ENCODE measurements around the gene TREX2. TPM values are rescaled to one million over a fixed set of nuclear protein-coding genes. Genes with fewer than 3 reads are reported as not detected.

Gene TREX2
- total and polyA plus RNA-seq, 2 of the 4 experiments (the other 2 are of a cell fraction), result 0.36 to 0.84 TPM

DNA sequence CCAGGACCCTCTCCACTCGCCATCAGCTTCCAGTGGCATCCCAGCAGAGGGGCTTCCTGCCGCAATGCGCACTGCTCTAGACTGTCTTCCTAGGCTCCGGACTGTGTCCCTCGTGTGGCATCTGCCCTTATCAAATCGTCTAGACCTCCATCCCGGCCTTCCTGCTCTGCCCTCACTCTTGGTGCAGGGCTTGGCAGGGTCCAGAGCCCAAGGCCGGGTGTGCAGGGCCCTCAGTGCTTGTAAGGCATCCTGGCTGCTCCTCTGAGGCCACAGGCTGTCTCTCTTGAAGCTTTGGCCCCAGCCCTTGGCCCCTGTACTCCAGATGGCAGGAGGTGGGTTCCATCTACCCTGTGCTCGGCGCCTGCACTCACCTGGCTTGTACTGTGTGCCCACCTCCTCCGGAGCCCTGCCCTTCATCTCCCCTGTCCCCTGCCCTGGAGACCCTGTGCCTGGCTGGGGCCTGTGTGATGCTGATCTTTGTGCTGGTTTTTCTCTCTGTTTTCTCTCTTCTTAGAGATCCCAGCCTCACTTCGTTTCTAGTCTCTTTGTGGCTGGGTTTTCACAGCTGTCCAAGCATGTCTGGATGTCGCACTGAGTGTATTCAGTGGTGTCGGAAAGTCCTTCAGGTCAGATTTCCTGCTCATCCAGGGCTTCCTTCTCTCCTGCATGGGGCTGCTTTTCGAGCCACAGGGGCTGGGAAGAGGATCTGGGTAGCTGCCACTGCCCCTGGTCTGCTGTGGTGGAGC, 3.7 kb upstream of the TREX2 start:
- ATAC-seq (ENCODE audit: low read depth) (no peak), DNase-seq (no peak)
- H2AK9ac ChIP-seq (replicated peaks; ENCODE audit: low read depth, low read length, poor library complexity), result no peak overlapping the region
- H3K56ac ChIP-seq (ENCODE audit: extremely low read depth, insufficient read depth, low read length), result no peak overlapping the region
- H3K23ac ChIP-seq (ENCODE audit: low read depth, low read length), result no peak overlapping the region
- no peak overlapping the region for H4K5ac ChIP-seq (ENCODE audit: low read depth, low read length)
- H3K4me2 ChIP-seq (ENCODE audit: low read depth, low read length), result no peak overlapping the region
- H2AFZ ChIP-seq (replicated peaks; ENCODE audit: low read length, poor library complexity), result no peak overlapping the region
- H2BK5ac ChIP-seq (ENCODE audit: low read depth, low read length, poor library complexity, severe bottlenecking), result no peak overlapping the region
- no peaks in the 10 kb centered on the region for H3K79me1 ChIP-seq (ENCODE audit: low read depth in 1 of 2, low read length in 2 of 2)
- no peak overlapping the region for H3K27ac ChIP-seq (ENCODE audit: insufficient read depth, low read length)
- H4K20me1 ChIP-seq (ENCODE audit: insufficient read depth, low read length), result no peaks in the 10 kb centered on the region; the same call in 1 of the 2 replicates
- no peak overlapping the region for H3K4ac ChIP-seq (ENCODE audit: low read depth, low read length)
- in situ Hi-C loops (cut with MboI; ENCODE audit: low sequenced_read_pairs), result loop anchor here (25.0 kb wide), 1 partner anchor 412 kb away; no protein-coding TSS in a partner anchor
- H2BK15ac ChIP-seq (ENCODE audit: low read depth, low read length), result no peak overlapping the region
- no peak overlapping the region for H2BK120ac ChIP-seq (ENCODE audit: low read depth, low read length)
- H3K27me3 ChIP-seq (ENCODE audit: control insufficient read depth, insufficient read depth, low read length), result no peaks in the 10 kb centered on the region
- H4K91ac ChIP-seq (ENCODE audit: insufficient read depth, low read depth, low read length), result no peak overlapping the region
- ChIA-PET POLR2A (ENCODE audit: unreplicated experiment) (no interaction called here), CTCF (no interaction called here)
- TF ChIP-seq FOS (IDR thresholded peaks at IDR 0.05; ENCODE audit: low read depth, low read length) (no peak), MAFK (IDR thresholded peaks at IDR 0.05; ENCODE audit: low read depth, low read length) (no peak), NFE2L2 (IDR thresholded peaks at IDR 0.05; ENCODE audit: low read depth, low read length) (no peak), RFX5 (IDR thresholded peaks at IDR 0.05; ENCODE audit: low read depth, low read length) (no peak), MXI1 (IDR thresholded peaks at IDR 0.05; ENCODE audit: borderline replicate concordance, low read depth, low read length) (no peak), BHLHE40 (IDR thresholded peaks at IDR 0.05; ENCODE audit: low read depth, low read length) (no peak), POLR2A (IDR thresholded peaks at IDR 0.05; ENCODE audit: low read depth, low read length) (no peak), CHD1 (IDR thresholded peaks at IDR 0.05; ENCODE audit: low read depth, low read length) (no peak), RCOR1 (IDR thresholded peaks at IDR 0.05; ENCODE audit: insufficient replicate concordance, low read length) (no peak), CEBPB (IDR thresholded peaks at IDR 0.05; ENCODE audit: low read depth, low read length) (no peak), RAD21 (IDR thresholded peaks at IDR 0.05; ENCODE audit: low read length) (no peak), SMC3 (IDR thresholded peaks at IDR 0.05; ENCODE audit: low read depth, low read length) (no peak), MAZ (IDR thresholded peaks at IDR 0.05; ENCODE audit: borderline replicate concordance, low read depth, low read length) (no peak)
- TF ChIP-seq, protein P1, sequence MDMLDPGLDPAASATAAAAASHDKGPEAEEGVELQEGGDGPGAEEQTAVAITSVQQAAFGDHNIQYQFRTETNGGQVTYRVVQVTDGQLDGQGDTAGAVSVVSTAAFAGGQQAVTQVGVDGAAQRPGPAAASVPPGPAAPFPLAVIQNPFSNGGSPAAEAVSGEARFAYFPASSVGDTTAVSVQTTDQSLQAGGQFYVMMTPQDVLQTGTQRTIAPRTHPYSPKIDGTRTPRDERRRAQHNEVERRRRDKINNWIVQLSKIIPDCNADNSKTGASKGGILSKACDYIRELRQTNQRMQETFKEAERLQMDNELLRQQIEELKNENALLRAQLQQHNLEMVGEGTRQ (IDR thresholded peaks at IDR 0.05; ENCODE audit: low read depth, low read length), result no peak
- TF ChIP-seq, protein P2, sequence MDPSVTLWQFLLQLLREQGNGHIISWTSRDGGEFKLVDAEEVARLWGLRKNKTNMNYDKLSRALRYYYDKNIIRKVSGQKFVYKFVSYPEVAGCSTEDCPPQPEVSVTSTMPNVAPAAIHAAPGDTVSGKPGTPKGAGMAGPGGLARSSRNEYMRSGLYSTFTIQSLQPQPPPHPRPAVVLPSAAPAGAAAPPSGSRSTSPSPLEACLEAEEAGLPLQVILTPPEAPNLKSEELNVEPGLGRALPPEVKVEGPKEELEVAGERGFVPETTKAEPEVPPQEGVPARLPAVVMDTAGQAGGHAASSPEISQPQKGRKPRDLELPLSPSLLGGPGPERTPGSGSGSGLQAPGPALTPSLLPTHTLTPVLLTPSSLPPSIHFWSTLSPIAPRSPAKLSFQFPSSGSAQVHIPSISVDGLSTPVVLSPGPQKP (IDR thresholded peaks at IDR 0.05; ENCODE audit: borderline replicate concordance, low read depth, low read length), result no peak
- TF ChIP-seq, protein P3, sequence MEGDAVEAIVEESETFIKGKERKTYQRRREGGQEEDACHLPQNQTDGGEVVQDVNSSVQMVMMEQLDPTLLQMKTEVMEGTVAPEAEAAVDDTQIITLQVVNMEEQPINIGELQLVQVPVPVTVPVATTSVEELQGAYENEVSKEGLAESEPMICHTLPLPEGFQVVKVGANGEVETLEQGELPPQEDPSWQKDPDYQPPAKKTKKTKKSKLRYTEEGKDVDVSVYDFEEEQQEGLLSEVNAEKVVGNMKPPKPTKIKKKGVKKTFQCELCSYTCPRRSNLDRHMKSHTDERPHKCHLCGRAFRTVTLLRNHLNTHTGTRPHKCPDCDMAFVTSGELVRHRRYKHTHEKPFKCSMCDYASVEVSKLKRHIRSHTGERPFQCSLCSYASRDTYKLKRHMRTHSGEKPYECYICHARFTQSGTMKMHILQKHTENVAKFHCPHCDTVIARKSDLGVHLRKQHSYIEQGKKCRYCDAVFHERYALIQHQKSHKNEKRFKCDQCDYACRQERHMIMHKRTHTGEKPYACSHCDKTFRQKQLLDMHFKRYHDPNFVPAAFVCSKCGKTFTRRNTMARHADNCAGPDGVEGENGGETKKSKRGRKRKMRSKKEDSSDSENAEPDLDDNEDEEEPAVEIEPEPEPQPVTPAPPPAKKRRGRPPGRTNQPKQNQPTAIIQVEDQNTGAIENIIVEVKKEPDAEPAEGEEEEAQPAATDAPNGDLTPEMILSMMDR (conservative IDR thresholded peaks at IDR 0.05; ENCODE audit: low read depth, low read length), result no peak
- no peak overlapping the region for H2AK5ac ChIP-seq (ENCODE audit: low read depth, low read length)
- 80% methylated on average over 4 of the region's 15 CpGs; no CpG with 5 or more reads in 1 of the 2 experiments for WGBS, 2 experiments (ENCODE audit: extremely low coverage in 2 of 2, insufficient read length in 1 of 2)
- no peak overlapping the region for H3K14ac ChIP-seq (replicated peaks; ENCODE audit: low read depth, low read length)
- H3K36me3 ChIP-seq (ENCODE audit: control insufficient read depth, insufficient read depth, low read length), result no peaks in the 10 kb centered on the region
- H3K4me1 ChIP-seq (ENCODE audit: control insufficient read depth, insufficient read depth, low read length), result no peaks in the 10 kb centered on the region
- no peak overlapping the region for H3K9ac ChIP-seq (ENCODE audit: low read depth, low read length)
- intact Hi-C loops (cut with micrococcal nuclease), result no loop called here
- BruUV-seq (replicated peaks), result no TSS peak
- H3K4me3 ChIP-seq (ENCODE audit: insufficient read depth, low read depth, low read length), result no peak overlapping the region
- H2BK20ac ChIP-seq (ENCODE audit: low read depth, low read length), result no peak overlapping the region
- H4K8ac ChIP-seq (ENCODE audit: low read depth in 2 of 2, low read length in 2 of 2), result no peak overlapping the region
- H3K9me1 ChIP-seq (ENCODE audit: insufficient read depth, low read length), result no peaks in the 10 kb centered on the region
- H3K18ac ChIP-seq (ENCODE audit: low read depth, low read length), result no peak overlapping the region
- dilution Hi-C loops (cut with HindIII; ENCODE audit: low sequenced_read_pairs, unreplicated experiment), result no loop called here
- H3K9me3 ChIP-seq (ENCODE audit: control insufficient read depth, insufficient read depth, low read length), result no peaks in the 10 kb centered on the region; the same call in 1 of the 2 replicates

Data from IMR-90 (cell line).